MM.1S (cell line): ENCODE results near the gene ANKLE1.

ENCODE experiments used
- CTCF ChIP-seq: fragments of 300-600 bp; sonication (generic); IDR thresholded peaks from 2 replicates; pipeline ENCODE4 v1.5.1; 2016; ENCODE audit warnings: antibody characterized with exemption, low read length, mixed read lengths
- EZH2 ChIP-seq: fragments of 300-600 bp; sonication (generic); optimal IDR thresholded peaks from 2 replicates; pipeline ENCODE3; 2017; ENCODE audit warnings: low read depth, mild to moderate bottlenecking, antibody characterized with exemption, low read length, mixed read lengths
- EZH2phosphoT487 ChIP-seq: fragments of 300-600 bp; sonication (generic); IDR thresholded peaks from 2 replicates; pipeline ENCODE4 v1.6.1; 2018; ENCODE audit warnings: antibody characterized with exemption, low read length

GRCh38 chr19:17307876-17308377 is 26.2 kb downstream of the ANKLE1 start:
- TF ChIP-seq CTCF: no peak
- no peak for TF ChIP-seq EZH2phosphoT487
- no peak for TF ChIP-seq EZH2
